Ishikawa (cell line): ENCODE data around the gene QSOX2.

Source experiments
- CEBPB ChIP-seq: IDR thresholded peaks from 2 replicates; pipeline ENCODE4 v1.6.1; 2012
- CREB1 ChIP-seq: IDR thresholded peaks from 2 replicates; pipeline ENCODE4 v1.6.1; 2012; ENCODE audit warnings: low read depth
- EGR1 ChIP-seq: IDR thresholded peaks from 2 replicates; pipeline ENCODE4 v1.6.1; 2012
- EP300 ChIP-seq: IDR thresholded peaks from 2 replicates; pipeline ENCODE4 v1.6.1; 2012; ENCODE audit warnings: borderline replicate concordance
- FOXM1 ChIP-seq: IDR thresholded peaks from 2 replicates; pipeline ENCODE4 v1.6.1; 2012; ENCODE audit warnings: low read depth, borderline replicate concordance
- NFIC ChIP-seq: IDR thresholded peaks from 2 replicates; pipeline ENCODE4 v1.6.1; 2012
- RAD21 ChIP-seq: IDR thresholded peaks from 2 replicates; pipeline ENCODE4 v1.6.1; 2012; ENCODE audit warnings: low read depth
- TAF1 ChIP-seq: IDR thresholded peaks from 2 replicates; pipeline ENCODE4 v1.6.1; 2012; ENCODE audit warnings: low read depth, mild to moderate bottlenecking
- TCF12 ChIP-seq: IDR thresholded peaks from 2 replicates; pipeline ENCODE4 v1.6.1; 2012; ENCODE audit warnings: low read depth
- TEAD4 ChIP-seq: IDR thresholded peaks from 2 replicates; pipeline ENCODE4 v1.6.1; 2012
- YY1 ChIP-seq: IDR thresholded peaks from 2 replicates; pipeline ENCODE4 v1.6.1; 2012; ENCODE audit warnings: low read depth
- ZBTB7A ChIP-seq: IDR thresholded peaks from 2 replicates; pipeline ENCODE4 v1.6.1; 2012; ENCODE audit warnings: low read depth
- TF ChIP-seq, protein P1 (sequence below): IDR thresholded peaks from 2 replicates; pipeline ENCODE4 v1.6.1; 2012
- TF ChIP-seq, protein P2 (sequence below): IDR thresholded peaks from 2 replicates; pipeline ENCODE4 v1.6.1; 2012; ENCODE audit warnings: low read depth, mild to moderate bottlenecking
- TF ChIP-seq, protein P3 (sequence below): IDR thresholded peaks from 2 replicates; pipeline ENCODE4 v1.6.1; 2012

Gene QSOX2

DNA sequence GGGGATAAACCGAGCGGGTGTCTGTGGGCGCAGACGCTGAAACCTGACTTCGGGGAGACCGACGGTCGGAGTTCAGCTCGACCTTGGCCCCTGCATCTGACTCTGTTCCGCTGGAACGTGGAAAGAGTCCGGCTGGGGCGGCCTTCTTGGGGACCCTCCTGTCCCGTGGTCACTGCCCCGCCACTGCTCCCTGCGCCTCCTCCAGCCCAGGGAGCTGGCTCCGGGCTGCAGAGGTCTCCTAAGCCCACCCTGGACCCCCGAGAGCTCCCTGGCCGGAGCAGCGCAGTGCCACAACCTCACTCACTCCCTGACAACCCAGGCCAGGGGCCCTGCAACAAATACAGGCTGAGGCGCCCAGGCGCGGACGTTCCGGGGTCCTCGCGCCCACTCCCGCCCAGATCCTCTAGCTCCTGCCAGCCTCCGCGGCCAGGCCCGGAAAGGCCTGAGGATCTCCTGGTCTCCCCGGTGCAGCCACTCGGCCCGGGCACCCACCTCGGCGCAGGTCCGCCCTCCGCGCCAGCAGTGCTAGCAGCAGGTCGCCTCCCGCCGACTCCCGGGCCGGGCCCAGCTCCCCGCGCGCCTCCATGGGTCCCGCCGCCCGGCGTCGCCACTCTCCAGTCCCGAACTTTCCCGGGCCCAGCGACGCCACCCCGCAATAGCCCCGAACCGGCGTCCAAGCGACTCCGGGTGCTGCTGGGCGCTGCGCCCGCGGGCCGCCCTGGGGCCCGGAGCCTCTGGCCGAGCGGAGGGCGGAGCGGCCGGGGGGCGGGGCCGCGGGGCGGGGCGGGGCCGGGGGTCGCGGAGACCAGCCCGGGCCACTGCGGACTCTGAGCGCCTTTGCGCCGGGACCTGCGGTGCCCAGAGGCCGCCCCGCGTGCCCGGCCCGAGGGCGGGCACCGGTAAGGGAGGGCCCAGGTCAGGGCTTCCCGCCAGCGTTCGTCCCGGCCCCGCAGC lies 42.9 kb downstream of the QSOX2 start:
- TF ChIP-seq NFIC (no peak), ZBTB7A (no peak), TAF1 (no peak), CREB1 (no peak)
- TF ChIP-seq, protein P1, sequence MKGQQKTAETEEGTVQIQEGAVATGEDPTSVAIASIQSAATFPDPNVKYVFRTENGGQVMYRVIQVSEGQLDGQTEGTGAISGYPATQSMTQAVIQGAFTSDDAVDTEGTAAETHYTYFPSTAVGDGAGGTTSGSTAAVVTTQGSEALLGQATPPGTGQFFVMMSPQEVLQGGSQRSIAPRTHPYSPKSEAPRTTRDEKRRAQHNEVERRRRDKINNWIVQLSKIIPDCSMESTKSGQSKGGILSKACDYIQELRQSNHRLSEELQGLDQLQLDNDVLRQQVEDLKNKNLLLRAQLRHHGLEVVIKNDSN: no peak

DNA sequence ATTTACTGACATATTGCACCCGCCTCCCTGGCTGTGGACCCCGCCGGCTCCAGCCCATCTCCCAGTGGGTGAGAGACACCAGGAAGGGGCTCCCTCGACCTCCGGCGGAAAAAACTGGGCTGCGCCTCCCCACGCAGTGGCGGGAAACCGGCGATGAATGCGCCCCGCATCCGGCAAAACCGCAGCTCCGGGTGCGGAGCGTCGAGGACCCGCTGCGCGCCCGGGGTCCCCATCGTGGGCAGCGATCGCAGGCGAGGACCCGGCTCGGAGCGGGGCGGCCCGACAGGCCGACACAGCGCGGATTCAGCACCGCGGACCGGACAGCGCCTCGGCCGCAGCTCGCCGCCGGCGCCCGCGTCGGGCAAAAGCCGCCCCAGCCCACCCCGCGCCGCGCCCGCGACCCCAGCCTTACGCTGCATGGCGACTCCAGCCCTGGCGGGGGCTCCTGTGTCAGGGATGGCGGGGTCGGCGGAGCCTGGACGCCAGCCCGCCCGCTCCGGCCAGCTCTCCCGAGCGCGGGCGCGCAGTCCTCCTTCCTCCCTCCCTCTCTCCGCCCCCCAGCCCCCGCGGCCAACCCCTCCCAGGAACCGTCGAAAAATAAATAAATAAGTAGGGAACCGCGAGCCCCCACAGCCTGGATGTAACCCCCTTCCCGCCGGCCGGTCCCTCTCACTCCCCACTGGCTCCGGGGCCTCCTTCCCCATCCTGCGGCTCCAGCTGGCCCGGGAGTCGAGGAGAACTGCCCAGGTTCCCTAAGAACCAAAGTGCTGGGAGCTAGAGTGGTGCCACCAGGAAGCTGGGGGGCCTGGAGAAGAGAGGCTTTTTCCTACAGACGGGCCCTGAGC lies 43.8 kb downstream of the QSOX2 start:
- TF ChIP-seq ZBTB7A: 0 out of 2 replicates have a peak, but pooled peaks have one; percentile 28
- TF ChIP-seq, protein P1: no peak
- no peak for TF ChIP-seq EGR1
- TF ChIP-seq TEAD4: no peak
- TF ChIP-seq CREB1: no peak
- TF ChIP-seq, protein P2, sequence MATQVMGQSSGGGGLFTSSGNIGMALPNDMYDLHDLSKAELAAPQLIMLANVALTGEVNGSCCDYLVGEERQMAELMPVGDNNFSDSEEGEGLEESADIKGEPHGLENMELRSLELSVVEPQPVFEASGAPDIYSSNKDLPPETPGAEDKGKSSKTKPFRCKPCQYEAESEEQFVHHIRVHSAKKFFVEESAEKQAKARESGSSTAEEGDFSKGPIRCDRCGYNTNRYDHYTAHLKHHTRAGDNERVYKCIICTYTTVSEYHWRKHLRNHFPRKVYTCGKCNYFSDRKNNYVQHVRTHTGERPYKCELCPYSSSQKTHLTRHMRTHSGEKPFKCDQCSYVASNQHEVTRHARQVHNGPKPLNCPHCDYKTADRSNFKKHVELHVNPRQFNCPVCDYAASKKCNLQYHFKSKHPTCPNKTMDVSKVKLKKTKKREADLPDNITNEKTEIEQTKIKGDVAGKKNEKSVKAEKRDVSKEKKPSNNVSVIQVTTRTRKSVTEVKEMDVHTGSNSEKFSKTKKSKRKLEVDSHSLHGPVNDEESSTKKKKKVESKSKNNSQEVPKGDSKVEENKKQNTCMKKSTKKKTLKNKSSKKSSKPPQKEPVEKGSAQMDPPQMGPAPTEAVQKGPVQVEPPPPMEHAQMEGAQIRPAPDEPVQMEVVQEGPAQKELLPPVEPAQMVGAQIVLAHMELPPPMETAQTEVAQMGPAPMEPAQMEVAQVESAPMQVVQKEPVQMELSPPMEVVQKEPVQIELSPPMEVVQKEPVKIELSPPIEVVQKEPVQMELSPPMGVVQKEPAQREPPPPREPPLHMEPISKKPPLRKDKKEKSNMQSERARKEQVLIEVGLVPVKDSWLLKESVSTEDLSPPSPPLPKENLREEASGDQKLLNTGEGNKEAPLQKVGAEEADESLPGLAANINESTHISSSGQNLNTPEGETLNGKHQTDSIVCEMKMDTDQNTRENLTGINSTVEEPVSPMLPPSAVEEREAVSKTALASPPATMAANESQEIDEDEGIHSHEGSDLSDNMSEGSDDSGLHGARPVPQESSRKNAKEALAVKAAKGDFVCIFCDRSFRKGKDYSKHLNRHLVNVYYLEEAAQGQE: peak; percentile 90

DNA sequence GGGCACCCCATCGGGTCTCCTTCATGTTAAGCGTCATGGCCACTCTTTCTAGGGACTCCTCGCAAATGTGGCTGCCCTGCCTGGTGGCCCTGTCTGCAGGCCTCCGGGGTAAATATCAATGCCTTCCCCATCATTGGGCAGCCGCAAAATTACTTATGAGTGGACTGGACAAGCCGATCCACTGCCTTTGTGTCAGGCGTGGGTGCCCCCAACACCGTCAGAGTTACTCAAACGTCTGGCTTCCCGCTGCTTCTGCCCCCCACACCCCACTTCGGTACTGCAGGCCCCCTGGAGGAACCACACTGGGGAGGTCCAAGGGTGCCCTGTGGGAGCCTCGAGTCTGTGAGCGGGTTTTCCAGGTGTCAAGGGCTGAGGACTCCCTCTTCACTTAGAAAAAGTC lies 44.4 kb downstream of the QSOX2 start:
- TF ChIP-seq FOXM1 (no peak), EP300 (no peak), TEAD4 (no peak), RAD21 (no peak), ZBTB7A (no peak), YY1 (no peak), CREB1 (no peak), CEBPB (no peak), EGR1 (no peak), NFIC (no peak), TAF1 (no peak), TCF12 (no peak)
- TF ChIP-seq, protein P1: no peak
- TF ChIP-seq, protein P3, sequence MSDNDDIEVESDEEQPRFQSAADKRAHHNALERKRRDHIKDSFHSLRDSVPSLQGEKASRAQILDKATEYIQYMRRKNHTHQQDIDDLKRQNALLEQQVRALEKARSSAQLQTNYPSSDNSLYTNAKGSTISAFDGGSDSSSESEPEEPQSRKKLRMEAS: no peak
- TF ChIP-seq, protein P2: no peak

DNA sequence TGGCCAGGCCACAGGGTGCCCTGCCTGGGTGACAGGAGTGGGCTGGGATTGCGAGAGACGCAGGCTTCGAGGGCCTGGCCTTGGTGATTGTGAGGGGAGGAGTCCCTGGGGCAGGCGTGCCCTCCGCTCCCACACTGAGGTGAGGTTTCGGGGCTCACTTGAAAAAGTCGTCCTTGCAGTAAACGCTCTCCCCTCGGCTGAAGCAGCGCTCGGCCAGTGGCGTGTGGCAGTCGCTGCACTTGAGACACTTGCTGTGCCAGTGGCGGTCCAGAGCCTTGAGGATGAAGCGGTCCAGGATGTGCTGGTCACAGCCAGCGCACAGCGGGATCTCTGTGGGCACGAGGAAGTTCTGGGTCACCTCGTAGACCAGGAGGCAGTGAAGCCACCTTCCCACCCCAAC lies 45.2 kb downstream of the QSOX2 start:
- no peak for TF ChIP-seq EP300
- TF ChIP-seq TCF12: no peak

DNA sequence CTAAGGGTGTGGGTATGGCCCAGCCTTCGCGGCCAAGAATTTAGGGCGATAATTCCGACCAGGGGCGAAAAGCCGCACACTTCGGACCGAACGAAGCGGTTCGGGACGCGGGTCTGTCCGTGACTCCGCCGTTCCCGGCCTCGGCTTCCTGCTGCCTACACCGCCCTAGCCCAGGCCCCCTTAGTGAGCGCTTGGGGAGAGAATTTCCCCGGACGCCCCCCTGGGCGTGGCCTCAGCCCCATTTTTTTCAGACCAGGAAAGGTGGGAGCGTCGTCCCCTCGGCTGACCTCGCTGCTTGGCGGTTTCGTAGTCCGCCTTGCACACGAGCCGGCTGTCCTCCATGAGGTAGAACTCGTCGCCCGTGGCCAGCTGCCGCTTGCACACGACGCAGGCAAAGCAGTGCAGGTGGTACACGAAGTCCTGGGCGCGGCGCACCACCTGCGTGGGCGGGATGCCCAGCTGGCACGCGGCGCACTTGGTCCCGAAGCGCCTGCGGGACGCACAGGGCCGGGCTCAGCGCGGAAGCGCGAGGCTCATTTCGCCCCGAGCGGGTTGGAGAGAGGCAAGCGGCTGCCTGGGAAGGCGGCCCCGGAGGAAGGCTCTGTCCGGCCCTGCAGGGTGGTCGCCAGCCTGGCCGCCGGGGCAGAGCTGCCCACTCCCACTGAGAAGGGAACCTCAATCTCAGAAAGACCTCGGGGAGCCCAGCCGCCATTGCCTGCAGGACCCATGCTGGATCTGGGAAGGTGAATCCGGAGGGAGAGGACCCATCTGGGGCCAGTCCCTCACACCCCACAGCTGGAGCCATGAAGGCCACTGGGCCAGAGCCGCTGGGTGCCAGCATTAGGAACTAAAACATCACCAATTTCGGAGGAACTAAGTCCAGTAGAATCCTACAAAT lies 46.0 kb downstream of the QSOX2 start:
- TF ChIP-seq EP300 (no peak), YY1 (no peak), ZBTB7A (no peak), RAD21 (no peak), CREB1 (no peak), CEBPB (no peak), TEAD4 (no peak), EGR1 (no peak), FOXM1 (no peak), TCF12 (no peak), NFIC (no peak)
- TF ChIP-seq, protein P1: no peak
- TF ChIP-seq, protein P3: no peak; the same call in 1 of the 2 replicates
- TF ChIP-seq, protein P2: no peak
